GM19395 (cell line): Measurements from ENCODE around the gene TXNRD1.
"Not testable (repeated sequence)": the region's sequence is repeated elsewhere in the genome, so short reads cannot be mapped to it uniquely, and the experiment has no call there.

ENCODE experiments used
- ATAC-seq: cut with Tn5 transposase; IDR thresholded peaks from one replicate; pipeline ENCODE4 v1.9.1; 2021; ENCODE audit warnings: mild to moderate bottlenecking, moderate library complexity; ENCODE audit not compliant: unreplicated experiment

The TXNRD1 gene

DNA sequence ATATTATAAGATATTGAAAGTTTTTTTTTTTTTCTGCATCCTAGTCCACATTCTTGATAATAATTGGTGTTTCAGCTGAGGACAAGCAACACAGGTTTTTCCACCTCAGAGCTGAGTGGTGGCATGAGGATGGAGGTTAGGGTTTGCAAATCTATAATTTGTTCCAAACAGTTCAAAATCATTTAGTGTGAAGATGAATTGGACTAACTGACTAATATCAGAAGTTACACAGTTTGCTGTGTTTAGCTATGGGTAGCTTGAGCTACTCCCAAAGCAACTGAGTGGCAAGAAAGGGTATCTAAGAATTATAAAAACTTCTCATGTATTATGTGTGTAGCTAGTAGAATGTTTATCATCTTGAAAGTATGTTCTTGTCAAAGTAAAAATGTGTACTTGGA is 105.0 kb downstream of the TXNRD1 start:
- ATAC-seq, result no peak

DNA sequence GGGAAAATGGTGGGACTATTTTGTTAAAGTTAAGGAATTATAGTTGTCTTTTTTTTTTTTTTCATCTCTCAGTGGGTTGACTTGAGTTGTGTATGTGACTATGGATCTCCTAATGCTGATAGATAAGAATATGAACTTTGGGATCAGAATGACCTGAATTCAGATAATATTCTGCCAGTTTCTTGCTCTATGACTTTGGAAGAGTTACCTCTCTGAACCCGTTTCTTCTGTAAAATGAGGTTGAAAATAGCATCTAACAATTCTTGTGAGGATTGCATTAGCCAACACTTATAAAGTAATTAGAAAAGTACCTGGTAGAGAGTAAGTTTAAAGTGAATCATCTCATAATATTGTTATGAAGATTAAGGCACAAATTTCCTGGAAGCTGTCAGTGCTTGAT is 106.4 kb downstream of the TXNRD1 start:
- no peak for ATAC-seq

DNA sequence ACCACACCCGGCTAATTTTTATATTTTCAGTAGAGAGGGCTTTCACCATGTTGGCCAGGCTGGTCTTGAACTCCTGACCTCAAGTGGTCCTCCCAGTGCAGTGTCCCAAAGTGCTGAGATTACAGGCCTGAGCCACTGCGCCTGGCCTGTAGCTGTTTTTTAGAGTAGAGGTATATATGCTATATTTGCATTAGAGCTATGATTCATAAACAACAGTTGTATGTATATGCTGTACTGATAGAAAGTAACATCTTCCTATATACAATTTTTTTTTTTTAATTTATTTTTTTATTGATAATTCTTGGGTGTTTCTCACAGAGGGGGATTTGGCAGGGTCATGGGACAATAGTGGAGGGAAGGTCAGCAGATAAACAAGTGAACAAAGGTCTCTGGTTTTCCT is 107.0 kb downstream of the TXNRD1 start:
- ATAC-seq, result not testable (repeated sequence)

DNA sequence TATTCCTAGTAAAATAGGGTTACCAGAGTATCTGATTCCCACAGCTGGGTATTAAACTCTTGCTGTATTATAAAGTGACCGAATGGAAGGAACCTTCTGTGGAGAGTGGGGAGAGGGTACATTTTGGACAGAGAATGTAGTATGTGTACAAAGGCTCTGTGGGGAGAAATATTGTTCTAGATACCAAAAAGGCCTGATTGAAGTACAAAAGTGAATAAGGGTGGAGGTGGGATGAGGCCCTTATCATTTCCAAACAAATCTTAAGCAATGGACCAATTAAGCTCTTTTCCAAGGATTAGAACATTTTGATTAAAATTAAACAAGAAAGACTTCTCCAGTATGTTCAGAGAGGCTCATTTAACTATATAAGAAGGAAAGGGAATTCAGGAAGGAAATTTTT is 108.3 kb downstream of the TXNRD1 start:
- no peak for ATAC-seq

DNA sequence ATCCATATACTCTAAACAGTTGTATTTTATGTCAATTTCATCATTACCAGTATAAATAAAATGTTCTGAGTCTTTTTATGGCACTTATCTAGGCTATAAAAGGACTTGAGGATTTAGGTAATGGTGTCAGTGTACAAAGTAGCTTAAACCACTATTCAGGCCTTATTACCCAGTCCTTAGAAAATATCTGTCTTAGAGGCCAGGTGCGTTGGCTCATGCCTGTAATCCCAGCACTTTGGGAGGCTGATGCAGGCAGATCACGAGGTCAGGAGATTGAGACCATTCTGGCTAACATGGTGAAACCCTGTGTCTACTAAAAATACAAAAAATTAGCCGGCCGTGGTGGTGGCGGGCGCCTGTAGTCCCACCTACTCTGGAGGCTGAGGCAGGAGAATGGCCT is 112.7 kb downstream of the TXNRD1 start:
- ATAC-seq, result not testable (repeated sequence)

DNA sequence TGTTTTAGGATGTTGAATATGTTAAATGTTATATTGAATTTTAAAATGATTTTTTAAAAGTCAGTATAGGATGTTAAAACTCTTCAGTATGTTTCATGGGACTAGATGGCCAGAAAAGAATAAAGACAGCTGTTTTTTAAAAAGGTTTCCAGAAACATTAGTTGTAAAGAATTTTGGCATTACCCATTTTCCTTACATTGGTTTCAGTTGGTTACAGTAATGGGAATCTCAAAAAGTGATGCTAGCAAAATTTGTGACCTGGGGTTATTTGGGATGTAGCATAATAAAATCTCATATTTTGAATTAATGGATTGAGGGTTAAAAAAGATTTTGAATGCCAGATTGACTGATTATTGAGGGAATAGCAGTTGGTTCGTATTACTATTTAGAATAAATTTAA is 113.2 kb downstream of the TXNRD1 start:
- ATAC-seq, result no peak

DNA sequence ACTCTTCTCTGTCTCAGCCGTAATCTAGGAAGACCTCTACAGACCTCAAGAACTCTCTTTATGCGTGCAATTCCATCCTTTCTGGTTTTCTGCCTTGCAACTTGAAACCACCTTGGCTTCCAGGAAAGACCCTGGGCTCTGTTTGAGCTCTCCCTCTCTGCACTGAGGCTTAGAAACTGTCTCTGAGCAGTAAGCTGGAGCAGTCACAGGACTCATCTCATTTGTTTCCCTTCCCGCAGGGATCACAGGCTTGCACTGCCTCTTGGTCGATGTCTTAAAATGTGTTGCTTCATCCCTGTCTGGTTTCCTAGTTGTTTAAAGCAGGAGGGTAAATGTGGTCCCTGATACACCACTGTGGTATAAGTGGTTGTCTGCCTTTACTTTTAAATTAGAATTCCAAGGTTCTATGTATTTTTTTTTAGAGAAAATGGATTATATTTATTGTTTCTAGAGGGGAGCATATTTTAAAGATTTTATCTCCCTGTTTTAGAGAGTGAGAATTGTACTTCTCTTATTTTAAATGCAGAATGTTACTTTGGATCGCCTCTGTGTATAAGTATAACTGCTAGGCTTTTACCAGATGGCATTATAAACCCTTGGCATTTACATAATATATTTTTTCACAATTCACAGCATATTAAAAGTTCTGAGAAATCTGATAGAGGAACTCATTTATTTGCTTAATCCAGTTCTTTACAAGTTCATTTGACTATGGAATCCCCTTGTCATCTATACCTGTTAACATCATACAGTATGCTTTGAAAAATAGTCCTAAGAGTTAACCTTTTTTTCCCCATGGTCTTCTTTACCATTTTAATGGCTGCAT is 114.3 kb downstream of the TXNRD1 start:
- ATAC-seq, result no peak

DNA sequence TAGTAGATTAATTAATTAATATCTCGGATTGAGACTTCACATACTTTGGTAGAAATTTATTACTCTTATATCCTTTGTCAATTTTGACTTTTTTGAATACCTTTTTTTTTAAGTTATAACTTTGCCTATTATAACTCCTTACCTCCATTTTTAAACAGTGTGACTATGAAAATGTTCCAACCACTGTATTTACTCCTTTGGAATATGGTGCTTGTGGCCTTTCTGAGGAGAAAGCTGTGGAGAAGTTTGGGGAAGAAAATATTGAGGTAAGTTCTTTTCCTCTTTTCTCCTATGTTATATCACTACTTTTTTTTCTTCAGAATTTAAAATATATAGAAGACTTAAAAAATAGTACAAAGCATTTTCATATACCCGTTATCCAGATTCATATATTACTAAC is 115.8 kb downstream of the TXNRD1 start:
- no peak for ATAC-seq

DNA sequence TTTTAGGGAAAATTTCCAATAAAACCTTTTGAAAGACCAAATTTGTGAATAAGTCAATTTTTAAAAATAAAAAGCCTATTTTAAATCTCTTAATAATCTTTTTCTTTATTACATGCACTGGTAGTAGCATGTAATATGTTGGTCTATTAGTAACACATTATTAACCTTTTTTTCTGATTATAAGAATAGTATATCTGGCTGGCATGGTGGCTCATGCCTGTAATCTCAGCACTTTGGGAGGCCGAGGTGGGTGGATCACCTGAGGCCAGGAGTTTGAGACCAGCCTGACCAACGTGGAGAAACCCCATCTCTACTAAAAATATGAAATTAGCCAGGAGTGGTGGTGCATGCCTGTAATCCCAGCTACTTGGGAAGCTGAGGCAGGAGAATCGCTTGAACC is 116.7 kb downstream of the TXNRD1 start:
- not testable (repeated sequence) for ATAC-seq

DNA sequence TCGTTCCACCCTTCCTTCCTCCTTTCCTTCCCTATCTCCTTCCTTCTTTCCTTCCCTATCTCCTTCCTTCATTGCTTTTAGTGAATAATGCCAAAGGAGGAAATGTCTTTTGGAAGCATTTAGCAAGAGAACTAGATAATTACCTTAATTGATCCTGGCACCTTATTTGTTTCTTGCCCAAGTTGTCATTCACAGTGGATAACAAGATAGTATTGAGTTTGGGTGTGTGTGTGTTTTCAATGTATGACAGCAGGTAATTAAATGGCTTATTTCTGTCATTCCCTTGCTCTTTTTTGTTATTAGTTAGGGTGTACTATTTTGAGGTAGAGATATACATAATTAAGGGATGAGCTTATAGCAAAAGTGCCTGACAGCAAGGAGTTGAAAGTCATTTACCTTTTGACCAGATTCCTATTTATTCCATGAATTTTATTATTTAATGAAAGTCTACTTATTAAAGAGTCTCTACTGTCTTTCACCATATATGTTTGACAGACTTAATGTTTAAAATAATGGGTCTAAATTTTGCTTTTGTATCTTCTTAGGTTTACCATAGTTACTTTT is 118.2 kb downstream of the TXNRD1 start:
- no peak for ATAC-seq

DNA sequence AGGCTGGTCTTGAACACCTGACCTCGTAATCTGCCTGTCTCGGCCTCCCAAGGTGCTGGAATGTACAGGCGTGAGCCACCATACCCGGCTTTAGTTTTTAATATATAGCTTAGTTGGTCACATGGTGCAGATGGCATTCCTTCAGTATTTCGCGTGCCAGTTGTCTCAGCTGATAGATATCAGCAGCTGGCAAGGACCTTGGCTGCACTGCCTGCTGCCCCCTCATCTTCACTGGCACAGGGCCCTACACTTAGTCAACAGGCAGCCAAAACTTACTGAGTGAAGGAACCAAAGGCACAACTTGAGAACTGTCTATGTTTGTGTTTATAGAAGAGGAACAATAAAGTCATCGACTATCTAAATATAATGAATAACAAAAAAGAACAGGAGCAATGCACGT is 119.0 kb downstream of the TXNRD1 start:
- no peak for ATAC-seq

DNA sequence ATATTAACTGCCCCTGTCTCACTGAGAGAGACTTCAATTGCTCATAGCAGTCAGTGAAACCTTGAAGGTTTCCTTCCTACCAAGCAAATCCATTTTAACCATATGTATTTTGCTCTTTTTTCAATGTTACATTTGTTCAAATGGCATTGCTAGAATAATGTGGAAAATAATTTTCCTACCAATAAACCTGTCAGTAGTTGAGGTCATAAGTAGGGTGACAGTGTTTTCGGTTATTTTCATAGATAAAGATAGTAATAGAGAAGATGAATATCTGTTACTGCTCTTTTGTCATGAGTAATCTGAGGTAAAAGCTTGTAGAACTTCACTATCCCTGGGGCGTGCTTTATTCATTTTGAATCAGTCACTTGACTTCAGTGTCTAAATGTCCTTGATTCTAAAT is 120.5 kb downstream of the TXNRD1 start:
- no peak for ATAC-seq

DNA sequence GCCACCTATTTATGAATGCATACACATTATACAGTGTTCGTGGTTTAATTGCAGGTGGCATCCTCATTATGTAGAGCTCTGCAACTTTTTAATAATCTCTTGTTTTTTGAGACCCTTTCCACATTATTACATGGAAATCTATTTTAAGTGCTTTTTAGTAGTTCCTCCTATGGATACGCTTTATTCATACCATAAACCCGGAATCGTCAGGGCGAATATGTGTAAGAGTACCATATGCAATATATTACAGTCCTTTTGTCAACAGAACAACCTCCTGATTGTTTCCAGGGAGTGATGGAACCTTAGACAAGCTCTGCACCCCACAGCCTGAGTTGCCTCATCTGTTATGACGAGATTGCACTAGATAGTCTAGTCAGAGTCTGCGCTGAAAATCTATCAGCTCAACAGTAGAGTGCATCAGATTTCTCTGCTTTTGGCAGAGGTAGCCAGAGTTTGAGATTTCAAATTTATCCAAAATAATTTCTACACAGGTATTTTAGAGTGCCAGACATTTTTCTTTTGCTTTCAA is 121.5 kb downstream of the TXNRD1 start:
- ATAC-seq, result no peak

DNA sequence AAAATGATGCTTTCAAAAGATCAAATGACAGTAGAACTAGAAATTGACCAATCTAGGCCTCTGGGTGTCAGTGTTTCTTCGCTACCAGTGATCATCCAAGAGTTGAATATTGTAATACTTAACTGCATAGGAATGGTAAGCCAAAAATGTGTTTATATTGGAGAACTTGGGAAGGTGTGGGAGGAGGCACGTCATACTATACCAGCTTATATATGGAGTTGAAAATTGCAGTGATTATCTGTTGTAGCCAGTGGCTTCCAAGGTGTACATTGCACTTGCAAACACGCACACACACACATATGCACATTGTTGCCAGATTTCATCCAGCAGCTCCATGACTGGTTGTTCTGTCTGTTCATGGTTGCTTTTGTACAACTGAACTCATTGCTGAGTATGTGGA is 124.1 kb downstream of the TXNRD1 start:
- no peak for ATAC-seq

DNA sequence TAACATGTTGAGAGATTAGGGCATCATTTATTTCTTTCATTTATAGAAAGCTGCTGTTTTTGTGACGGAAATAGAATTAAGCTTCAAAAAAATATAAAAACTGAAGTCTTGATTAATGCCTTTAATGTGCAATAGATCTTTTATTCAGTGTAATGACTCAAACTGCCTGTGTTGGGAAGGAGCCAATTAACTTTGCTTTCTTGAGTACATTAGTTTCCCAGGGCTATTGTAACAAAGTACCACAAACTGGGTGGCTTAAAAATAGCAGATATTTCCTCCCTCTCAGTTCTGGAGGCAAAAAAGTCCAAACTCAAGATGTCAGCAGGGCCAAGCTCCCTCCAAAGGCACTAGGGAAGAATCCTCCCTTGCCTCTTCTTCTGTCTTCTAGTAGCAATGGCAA is 124.6 kb downstream of the TXNRD1 start:
- ATAC-seq, result no peak

DNA sequence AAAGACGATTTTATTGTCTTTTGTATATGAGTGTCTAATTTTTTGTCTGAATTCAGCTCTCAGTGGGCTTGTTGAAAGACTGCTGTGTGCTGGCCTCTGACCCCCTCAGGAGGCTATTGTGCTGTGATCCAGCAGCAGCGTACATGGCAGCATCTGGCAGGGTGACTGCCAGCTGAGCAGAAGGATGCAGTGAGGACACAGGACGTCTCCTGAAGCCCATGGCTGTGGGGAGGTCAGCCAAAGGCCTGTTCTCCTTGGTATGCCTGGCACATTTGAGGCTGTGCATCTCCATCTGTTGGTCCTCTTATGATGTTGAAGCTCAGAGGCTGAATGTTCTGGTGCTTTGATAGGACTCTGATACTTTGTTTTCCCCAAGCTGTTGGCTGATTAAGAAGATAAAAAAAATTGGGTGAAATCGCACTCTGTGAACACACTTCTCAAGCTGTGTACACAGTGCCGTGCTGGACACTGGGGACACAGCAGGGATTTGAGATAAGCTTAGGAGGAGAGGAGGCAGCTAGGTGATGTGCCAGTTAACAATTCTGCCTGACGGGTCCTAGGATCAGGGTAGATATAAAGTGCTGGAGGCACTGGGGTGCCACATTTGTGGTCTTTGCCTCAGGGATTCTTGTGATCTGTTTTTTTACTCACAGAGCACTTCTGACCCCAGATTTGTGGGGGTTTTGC is 125.5 kb downstream of the TXNRD1 start:
- no peak for ATAC-seq

DNA sequence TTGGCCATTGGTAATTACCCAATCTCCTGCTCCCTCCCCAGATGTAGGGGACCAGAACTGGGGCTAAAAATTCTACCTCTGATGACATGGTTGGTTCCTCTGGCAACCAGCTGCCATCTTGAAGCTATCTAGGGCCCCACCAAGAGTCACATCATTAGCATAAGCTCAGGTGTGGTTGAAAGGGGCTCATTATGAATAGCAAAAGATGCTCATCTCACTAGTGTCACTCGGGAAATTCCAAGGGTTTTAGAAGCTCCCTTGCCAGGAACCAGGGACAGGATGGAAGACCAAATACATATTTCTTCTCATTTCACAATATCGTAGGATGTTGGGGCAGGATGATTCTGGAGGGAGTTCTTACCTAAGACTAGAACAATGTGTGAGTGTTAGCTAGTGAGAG is 126.6 kb downstream of the TXNRD1 start:
- no peak for ATAC-seq

DNA sequence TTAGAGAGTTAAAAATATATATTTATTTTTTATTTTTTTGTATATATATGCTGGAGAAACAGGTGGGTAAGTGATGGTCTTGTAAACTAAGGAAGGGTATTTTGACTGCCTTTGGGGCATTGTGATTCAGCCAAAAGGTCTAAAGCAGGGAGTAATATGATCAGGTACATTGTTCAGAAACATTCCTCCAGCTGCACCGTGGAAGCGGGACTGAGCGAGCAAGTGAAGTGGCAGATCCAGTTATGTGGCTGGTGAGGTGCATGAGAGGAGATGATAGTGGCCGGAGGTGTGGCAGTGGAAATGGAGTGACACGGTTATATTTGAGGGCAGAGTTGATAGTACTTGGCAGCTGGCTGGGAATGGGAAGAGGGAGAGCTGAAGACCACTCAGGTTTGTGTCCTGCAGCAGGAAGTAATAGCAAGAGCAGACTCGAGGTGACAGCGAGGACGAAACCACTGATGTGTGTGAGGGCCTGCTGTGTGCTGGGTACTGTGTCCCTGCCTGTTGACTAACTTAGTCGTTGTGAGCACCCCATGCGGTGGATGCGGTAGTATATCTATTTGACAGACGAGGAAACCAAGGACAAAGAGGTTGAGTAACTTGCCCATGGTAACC is 127.2 kb downstream of the TXNRD1 start:
- ATAC-seq, result no peak

DNA sequence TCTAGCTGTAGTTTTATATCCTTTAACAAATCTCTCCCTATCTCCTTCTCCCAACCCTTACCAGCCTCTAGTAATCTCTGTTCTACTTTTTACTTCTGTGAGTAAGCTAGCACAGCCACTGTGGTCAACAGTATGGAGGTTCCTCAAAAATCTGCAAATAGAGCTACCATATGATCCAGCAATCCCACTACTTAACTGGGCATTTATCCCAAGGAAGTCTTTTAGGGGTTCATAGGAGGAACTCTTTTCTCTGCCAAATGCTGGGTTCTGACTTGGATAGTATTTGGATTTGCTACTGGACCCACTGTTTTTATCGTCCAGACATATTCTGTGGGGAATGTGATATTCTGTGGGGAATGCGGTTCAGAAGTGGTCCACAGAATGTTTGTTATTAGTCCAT is 129.1 kb downstream of the TXNRD1 start:
- ATAC-seq, result no peak

DNA sequence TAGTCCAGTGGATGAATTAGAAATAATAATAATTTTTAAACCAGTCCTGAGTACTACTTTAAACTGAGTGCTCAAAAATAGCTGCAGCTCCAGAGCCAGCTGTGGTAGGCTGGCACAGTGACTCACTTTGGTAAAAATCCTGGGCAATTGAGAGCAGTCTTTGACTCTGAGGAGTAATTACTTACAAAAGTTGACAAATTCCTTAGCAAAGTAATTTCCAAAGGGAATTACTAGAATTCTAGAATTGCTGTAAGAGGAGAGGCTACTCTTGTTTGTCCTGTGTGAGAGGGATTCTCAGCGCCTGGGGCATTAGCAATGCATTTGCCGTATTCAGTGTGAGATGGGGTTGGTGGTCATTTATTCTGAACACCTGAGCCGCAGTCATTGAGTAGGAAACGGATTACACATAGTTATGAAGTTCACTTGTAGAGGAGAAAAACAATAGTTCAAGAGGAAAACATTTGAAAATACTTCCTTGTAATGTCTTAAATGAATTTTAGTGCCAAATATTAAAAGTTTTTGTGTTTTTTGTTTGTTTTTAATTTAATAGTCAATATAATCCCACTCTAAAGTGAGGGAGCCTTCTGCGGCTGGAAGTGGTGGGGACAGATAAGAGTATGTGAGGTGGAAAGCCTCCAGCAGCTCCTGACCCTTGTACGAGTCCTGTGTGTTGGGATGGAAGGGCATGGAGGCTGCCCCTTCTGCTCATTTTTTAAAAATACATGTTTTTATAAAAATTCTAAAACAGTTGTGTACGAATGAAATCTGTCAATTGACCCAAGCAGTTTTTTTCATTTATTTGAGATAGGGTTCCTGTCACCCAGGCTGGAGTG is 129.9 kb downstream of the TXNRD1 start:
- ATAC-seq, result no peak
